PC-9 (cell line): ENCODE data around the gene MAGEA3.

Experiments
- EZH2 ChIP-seq: fragments of 200-600 bp; sonication (generic); IDR thresholded peaks from 2 replicates; pipeline ENCODE4 v1.8.0; 2017; ENCODE audit warnings: antibody characterized with exemption, low read depth
- TF ChIP-seq, protein P1 (sequence below): fragments of 200-600 bp; sonication (generic); conservative IDR thresholded peaks from 2 replicates; pipeline ENCODE4 v1.6.1; 2017; ENCODE audit warnings: mixed run types, antibody characterized with exemption, mild to moderate bottlenecking, moderate library complexity

DNA sequence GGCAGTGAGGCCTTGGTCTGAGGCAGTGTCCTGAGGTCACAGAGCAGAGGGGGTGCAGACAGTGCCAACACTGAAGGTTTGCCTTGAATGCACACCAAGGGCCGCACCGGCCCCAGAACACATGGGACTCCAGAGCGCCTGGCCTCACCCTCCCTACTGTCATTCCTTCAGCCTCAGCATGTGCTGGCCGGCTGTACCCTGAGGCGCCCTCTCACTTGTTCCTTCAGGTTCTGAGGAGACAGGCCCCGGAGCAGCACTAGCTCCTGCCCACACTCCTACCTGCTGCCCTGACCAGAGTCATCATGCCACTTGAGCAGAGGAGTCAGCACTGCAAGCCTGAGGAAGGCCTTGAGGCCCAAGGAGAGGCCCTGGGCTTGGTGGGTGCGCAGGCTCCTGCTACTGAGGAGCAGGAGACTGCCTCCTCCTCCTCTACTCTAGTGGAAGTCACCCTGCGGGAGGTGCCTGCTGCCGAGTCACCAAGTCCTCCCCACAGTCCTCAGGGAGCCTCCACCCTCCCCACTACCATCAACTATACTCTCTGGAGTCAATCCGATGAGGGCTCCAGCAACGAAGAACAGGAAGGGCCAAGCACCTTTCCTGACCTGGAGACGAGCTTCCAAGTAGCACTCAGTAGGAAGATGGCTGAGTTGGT, 37.4 kb downstream of the MAGEA3 start:
- TF ChIP-seq, protein P1, sequence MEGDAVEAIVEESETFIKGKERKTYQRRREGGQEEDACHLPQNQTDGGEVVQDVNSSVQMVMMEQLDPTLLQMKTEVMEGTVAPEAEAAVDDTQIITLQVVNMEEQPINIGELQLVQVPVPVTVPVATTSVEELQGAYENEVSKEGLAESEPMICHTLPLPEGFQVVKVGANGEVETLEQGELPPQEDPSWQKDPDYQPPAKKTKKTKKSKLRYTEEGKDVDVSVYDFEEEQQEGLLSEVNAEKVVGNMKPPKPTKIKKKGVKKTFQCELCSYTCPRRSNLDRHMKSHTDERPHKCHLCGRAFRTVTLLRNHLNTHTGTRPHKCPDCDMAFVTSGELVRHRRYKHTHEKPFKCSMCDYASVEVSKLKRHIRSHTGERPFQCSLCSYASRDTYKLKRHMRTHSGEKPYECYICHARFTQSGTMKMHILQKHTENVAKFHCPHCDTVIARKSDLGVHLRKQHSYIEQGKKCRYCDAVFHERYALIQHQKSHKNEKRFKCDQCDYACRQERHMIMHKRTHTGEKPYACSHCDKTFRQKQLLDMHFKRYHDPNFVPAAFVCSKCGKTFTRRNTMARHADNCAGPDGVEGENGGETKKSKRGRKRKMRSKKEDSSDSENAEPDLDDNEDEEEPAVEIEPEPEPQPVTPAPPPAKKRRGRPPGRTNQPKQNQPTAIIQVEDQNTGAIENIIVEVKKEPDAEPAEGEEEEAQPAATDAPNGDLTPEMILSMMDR, result no peak
- no peak for TF ChIP-seq EZH2
